Ovary (tissue), 9 donors: ENCODE results near the gene NRTN. TPM values are rescaled to one million over a fixed set of nuclear protein-coding genes. Genes with fewer than 3 reads are reported as not detected.

Source experiments
- DNase-seq, 5 donors: peaks; one replicate each; pipeline ENCODE4 v3.0.0-alpha.2; 2019 to 2020
- H3K27ac ChIP-seq, 2 donors: fragments of 200-600 bp; one replicate each; pipeline versions ENCODE4 v1.5.1 to v1.8.0; 2019 to 2022
- H3K27me3 ChIP-seq: fragments of 200-600 bp; one replicate; pipeline ENCODE4 v1.8.0; 2022
- H3K36me3 ChIP-seq: fragments of 200-600 bp; sonication (generic); one replicate; pipeline ENCODE4 v1.5.1; 2019
- H3K4me1 ChIP-seq: one replicate; pipeline ENCODE4 v1.8.1; 2013; ENCODE audit warnings: mild to moderate bottlenecking, moderate library complexity; ENCODE audit not compliant: insufficient read depth
- H3K4me3 ChIP-seq: fragments of 200-600 bp; sonication (generic); one replicate; pipeline ENCODE4 v1.5.1; 2017
- H3K9me3 ChIP-seq, 2 donors: fragments of 200-600 bp in 1 of 2; sonication (generic) in 1 of 2; one replicate each; pipeline versions ENCODE4 v1.5.1 to v1.8.1; 2013 to 2019; ENCODE audit warnings: mild to moderate bottlenecking in 1 of 2, moderate library complexity in 1 of 2
- CTCF ChIP-seq, 3 donors: fragments of 450-650 bp in 2 of 3; fragments of 200-600 bp in 1 of 3; IDR thresholded peaks; one replicate each; pipeline versions ENCODE4 v1.5.1 to v1.8.0; 2016 to 2022; ENCODE audit warnings: antibody characterized with exemption in 3 of 3, mild to moderate bottlenecking in 1 of 3
- EP300 ChIP-seq: sonication (generic); formaldehyde crosslinking; IDR thresholded peaks from one replicate; pipeline ENCODE4 v1.6.1; 2017; ENCODE audit warnings: antibody characterized with exemption
- POLR2A ChIP-seq: fragments of 450-650 bp; IDR thresholded peaks from one replicate; pipeline ENCODE4 v1.6.1; 2017; ENCODE audit warnings: antibody characterized with exemption, mild to moderate bottlenecking, moderate library complexity
- WGBS, 3 donors: extraction: QIAGEN DNeasy Blood & Tissue Kit in 1 of 3; methylation state at CpG; one replicate each; pipeline versions ENCODE4 v1.1.5 to v1.1.7; 2013 to 2017; 5-methylcytosine and 5-hydroxymethylcytosine counted together
- intact Hi-C, 4 donors: fragments of 100-400 bp; cut with DNase I; formaldehyde crosslinking; loops; one replicate each; pipeline versions ENCODE4 v1.11.0 to v1.15.1; 2022 to 2023
- polyA plus RNA-seq, 2 donors: library from polyadenylated mRNA; stranded (reverse); fragments of 200-250 nt in 1 of 2; fragments of 350-450 nt in 1 of 2; fragmentation: Illumina TruSeq in 1 of 2; extraction: RNeasy Lipid Tissue Mini Kit (QIAGEN cat#74804) in 1 of 2; gene quantifications; one replicate each; pipeline ENCODE4 v1.2.3, GENCODE V29; 2013 to 2014
- total RNA-seq, 7 donors: library from RNA; depleted of rRNA in 2 of 7; stranded (reverse); fragments of >200 nt in 2 of 7; fragmentation: NEBNext Ultra II Directional in 3 of 7; extraction: Animal tissue kit (Norgen Biotek cat#: 25700) in 3 of 7; gene quantifications; one replicate each; pipeline versions ENCODE4 v1.1.0 to v1.2.4, GENCODE V29; 2016 to 2023
- donor health status: DM: no; HTN: no; CAD: no; lungs with moderate emphysema.
- donor health status: DM: no; HTN: no; CAD: no.
- donor health status: Bipolar disorder and iron deficiency.
- donor health status: DM: yes; HTN: yes; CAD: no.
- donor health status: DM: no; HTN: no; CAD: no.
- donor health status: DM: yes; HTN: yes; CAD: no.

Gene NRTN
- total and polyA plus RNA-seq, 9 donors = 0.11 to 2.8 (median 0.65) TPM; not detected in 4

DNA sequence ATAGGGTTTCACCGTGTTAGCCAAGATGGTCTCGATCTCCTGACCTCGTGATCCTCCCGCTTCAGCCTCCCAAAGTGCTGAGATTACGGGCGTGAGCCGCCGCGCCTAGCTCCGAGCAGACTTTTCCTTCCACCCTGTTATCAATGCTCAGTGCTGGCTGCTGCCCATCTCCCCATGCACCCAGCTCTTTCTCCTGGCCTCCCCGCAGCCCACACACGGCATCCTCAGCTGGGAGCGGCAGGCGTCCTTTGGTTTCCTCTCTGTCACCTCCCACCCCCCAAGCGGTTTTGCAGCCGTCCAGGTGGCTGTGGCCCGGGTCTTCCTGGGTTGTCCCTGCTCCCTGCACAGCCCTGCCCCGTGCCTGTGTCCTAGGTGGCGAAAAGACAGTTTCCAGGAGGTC, 32.5 kb upstream of the NRTN start:
- Histone ChIP-seq H3K27me3 (no peaks in the 10 kb centered on the region), H3K4me1 (no peaks in the 10 kb centered on the region), H3K4me3 (no peak overlapping the region), H3K9me3 (peaks cover 0 to 4% of the 10 kb centered on the region in 2 donors), H3K36me3 (no peaks in the 10 kb centered on the region), H3K27ac (no peak overlapping the region)
- intact Hi-C loops = no loop called here
- DNase-seq = no peak
- WGBS, 3 donors = 75 to 79% (median 76%) methylated on average over 19 of the region's 19 CpGs
- no peak for TF ChIP-seq POLR2A
- TF ChIP-seq CTCF (IDR thresholded peaks at IDR 0.05) = no peak
- TF ChIP-seq EP300 = no peak

DNA sequence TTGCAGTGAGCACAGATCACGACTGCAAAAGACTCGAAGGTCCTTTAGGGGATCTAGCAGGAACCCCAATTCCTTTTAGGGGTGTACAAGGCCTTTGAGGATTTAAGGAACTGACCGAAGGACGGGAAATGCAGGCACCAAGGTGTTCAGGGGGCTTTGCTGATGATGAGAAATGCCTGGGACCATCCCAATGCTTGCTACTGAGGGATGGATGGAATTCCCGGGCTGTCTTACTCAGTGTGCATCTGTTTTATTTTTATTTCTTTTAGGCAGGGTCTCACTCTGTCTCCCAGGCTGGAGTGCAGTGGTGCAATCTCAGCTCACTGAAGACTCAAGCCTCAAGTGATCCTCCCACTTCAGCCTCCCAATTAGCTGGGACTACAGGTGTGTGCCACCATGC, 31.6 kb upstream of the NRTN start:
- WGBS, 3 donors = 78 to 90% (median 86%) methylated on average over 5 of the region's 5 CpGs
- Histone ChIP-seq H3K36me3 (no peaks in the 10 kb centered on the region), H3K4me3 (no peak overlapping the region), H3K27ac (no peak overlapping the region), H3K4me1 (no peaks in the 10 kb centered on the region), H3K9me3 (peaks cover 0 to 4% of the 10 kb centered on the region in 2 donors), H3K27me3 (no peaks in the 10 kb centered on the region)
- TF ChIP-seq EP300 (no peak), POLR2A (no peak), CTCF (IDR thresholded peaks at IDR 0.05) (no peak)
- no peak for DNase-seq
- intact Hi-C loops = no loop called here

DNA sequence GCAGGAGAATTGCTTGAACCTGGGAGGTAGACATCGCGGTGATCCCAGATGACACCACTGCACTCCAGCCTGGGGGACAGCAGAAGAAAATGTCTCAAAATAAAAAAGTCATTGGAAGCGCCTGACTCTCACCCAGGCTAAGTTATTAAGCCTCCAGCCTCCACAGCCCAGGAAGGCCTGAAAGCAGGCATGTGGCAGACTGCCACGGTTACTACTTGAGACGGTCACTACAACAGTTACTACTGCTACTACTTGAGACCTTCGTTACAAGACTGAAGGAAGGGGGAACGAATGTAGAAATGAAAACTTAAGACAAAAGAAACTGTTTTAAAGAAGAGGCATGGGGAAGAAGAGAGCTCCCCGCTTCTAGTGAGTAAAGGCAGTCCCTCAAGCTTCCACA, 29.9 kb upstream of the NRTN start:
- Histone ChIP-seq H3K27me3 (no peaks in the 10 kb centered on the region), H3K9me3 (peaks cover 0 to 4% of the 10 kb centered on the region in 2 donors), H3K27ac (no peak overlapping the region), H3K4me1 (no peaks in the 10 kb centered on the region), H3K4me3 (no peak overlapping the region), H3K36me3 (no peaks in the 10 kb centered on the region)
- no peak for DNase-seq
- 80 to 84% (median 83%) methylated on average over 8 of the region's 8 CpGs for WGBS, 3 donors
- TF ChIP-seq EP300 = no peak
- no peak for TF ChIP-seq POLR2A
- TF ChIP-seq CTCF (IDR thresholded peaks at IDR 0.05) = no peak
- intact Hi-C loops = no loop called here

DNA sequence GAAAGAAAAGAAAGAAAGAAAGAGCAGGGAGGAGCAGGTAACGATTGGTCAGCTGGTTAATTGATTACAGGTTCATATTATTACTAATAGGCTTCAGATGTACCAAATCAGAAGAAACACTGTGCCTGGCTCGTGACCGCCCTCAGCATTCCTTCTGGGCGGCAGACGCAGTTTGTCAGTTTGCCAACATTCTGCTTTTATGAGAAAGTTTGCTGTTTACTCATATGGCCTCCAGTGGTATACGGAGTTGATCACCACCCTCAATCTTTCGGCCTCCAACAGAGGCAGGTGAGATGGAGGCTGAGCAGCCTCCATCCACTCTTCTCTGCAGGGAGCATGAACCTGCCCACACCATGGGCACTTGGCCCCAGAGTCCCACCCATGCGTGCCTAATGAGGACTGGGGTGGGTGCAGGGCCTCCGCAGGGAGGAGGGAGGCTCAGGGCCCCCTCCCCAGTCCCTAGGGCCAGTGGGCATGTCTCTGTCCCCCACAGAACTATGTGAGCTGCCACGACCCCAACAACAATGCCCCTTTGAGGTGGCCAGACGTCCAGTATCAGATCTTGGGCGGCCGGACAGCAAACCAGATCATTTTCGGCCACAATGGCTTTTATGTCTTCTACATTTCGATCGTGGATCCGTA, 29.1 kb upstream of the NRTN start:
- no peaks in the 10 kb centered on the region for H3K27me3 ChIP-seq
- TF ChIP-seq EP300 = no peak
- TF ChIP-seq POLR2A = no peak
- no peak for TF ChIP-seq CTCF (IDR thresholded peaks at IDR 0.05)
- no peaks in the 10 kb centered on the region for H3K4me1 ChIP-seq
- no peak overlapping the region for H3K27ac ChIP-seq
- DNase-seq = no peak
- H3K9me3 ChIP-seq = peaks cover 0 to 4% of the 10 kb centered on the region in 2 donors
- 58 to 65% (median 59%) methylated on average over 16 to 17 of the region's 17 CpGs for WGBS, 3 donors
- H3K4me3 ChIP-seq = no peak overlapping the region
- H3K36me3 ChIP-seq = no peaks in the 10 kb centered on the region
- intact Hi-C loops = no loop called here
